Fibroblast of peridontal ligament (primary cell): ENCODE results near the gene GP2.

ENCODE experiments used
- DNase-seq: peaks from one replicate; pipeline ENCODE4 v3.0.0-alpha.2; 2010; ENCODE audit errors: extremely low read depth

The GP2 gene

DNA sequence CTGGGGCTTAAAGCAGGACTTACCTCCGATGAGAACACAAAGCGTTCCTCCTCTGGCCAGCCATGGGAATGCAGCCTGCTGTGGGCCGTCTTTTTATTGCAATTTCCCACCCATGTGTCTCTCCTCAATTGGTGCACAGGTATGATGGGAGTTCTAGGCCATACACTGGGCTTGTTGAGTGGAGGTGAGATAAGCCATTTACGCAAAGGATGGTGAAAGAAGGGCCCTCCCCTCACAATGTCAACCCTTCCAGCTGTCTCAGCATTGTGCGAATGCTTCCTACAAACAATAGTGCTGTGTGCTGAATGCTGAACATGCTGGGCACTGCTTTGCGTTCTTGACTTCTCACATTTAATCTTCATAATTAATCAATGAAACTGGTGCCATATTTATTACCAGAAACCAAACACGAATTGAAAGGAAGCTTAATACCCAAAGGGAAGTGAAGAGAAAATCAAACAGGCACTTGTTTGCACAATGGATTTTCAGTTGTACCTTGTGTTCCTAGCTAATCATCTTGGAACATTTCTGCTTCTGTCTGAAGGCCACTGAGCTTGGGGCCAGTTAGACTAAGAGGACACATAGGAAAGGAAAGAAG lies at the start of gene GP2:
Gene GP2, minus strand, starts transcription at position 70 of the 598 bp plus-strand sequence. CDS start 1,082 bp downstream, outside the sequence.
- DNase-seq = no peak

DNA sequence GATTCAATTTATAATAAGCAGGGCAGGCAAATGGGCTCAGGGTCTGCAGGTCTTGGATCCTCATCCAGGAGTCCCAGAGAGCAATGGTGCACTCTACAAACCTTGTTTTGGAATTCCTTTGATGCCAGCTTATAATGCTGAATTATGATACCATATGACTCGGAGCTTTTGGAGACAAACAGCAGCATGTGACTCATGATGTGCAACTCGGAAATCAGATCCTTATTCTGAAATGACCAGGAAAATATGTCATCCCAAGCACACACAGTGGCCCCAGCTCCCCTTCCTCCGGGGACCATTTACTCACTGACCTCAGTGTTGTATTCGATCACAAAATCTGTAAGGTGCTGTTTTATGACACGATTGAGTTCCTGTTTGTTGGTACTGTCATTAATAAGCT lies 45.4 kb upstream of the GP2 start:
- DNase-seq = no peak

DNA sequence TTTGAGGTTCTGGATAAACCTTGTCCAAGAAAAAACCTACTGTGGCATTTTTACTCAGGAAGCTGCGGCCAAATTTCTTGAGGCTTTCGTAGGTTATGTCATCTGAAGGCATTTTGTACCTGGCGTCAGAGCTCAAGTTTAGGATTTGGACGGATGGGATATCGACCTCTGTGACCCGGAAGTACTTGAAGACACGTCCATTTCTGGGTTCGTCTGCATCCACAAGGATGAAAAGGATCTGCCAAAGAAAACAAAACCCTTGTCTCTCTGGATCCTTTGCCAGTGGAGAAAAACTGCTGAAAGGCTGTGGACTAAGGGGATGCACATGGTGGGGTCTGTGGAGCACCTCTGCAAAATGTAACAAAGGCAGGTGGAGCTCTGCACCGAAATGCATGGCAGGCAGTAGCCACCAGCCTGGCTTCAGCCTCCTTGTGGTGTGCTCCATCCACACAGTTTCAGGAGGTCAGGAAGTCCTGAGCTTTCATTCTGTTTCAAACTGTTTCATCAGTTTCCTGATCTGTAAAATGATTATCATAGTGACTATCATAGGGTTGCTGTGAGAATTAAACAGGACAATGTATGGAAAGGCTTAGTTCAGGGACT lies 42.2 kb upstream of the GP2 start:
- no peak for DNase-seq

DNA sequence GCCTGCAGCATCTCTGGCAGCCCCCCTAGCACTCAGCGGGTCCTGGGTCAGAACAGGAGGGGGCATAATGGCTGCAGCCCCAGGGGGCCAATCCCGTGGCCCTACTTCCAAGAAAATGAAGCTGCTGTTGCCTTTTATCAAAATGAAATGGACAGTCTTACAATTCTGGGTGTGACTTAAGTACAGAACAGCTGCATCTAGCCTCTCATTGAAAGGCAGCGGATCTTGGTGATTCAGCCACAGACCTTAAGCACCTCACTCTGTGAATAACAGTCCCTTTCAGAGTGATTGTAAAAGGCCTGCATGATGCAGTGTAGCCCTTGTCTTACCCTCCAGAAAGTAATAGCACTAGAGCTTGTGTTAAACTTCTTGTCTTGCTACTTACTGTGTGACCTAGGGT lies 36.7 kb upstream of the GP2 start:
- DNase-seq = no peak

DNA sequence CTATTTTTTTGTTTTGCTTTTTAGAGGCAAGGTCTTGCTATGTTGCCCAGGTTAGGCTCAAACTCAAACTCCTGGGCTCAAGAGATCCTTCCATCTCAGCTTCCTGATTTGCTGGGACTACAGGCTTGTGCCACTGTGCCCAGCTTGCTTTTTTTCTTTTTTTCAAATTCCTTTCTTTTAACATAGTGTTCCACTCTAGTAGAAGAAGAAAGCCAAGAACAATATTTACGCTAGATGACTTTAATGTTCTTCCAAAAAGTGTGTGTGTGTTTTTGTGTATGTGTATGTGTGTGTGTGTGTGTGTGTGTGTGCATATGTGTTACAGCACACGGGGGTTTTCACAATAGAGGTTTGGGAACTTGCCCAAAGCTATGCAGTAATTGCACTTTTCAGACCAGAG lies 35.9 kb upstream of the GP2 start:
- no peak for DNase-seq

DNA sequence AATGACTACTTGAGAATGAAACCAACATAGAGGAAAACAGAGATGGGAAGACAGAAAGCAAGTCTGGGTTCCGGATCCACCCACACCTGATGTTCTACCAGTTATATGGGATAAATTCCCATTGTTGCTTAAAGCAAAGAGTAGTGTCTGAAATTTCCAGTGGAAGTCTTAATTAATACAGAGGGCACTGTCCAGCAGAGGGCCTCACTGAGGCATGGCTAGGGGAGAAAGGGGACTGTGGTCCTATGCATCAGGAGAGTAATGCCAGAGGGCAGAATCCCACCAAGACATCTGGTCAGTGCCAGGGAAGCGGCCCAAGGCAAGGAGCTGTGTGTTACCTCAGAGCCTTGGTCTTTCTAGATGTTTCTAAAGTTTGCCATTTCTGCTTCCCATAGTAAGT lies 32.7 kb upstream of the GP2 start:
- no peak for DNase-seq

DNA sequence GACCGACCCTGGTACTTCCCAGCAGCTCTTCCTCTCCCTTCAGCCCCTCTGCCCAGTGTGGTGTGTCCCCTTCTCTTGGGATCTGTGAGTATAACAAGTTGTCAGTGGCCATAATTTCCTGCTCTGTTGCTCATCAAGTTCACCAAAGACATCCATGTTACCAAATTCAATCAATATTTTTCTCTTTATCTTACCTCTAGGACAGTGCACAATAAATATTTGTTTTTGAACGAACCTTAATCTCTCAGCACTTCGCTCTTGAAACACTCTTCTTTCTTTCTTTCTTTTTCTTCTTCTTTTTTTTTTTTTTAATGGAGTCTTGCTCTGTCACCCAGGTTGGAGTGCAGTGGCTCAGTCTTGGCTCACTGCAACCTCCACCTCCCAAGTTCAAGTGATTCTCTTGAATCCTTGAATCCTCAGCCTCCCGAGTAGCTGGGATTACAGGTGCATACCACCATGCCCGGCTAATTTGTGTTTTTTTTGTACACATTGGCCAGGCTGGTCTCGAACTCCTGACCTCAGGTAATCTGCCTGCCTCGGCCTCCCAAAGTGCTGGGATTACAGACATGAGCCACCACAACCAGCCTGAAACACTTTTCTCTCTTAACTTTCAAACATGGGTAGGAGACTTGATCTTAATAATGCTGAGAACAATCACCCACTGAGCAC lies 27.9 kb upstream of the GP2 start:
- DNase-seq = no peak

DNA sequence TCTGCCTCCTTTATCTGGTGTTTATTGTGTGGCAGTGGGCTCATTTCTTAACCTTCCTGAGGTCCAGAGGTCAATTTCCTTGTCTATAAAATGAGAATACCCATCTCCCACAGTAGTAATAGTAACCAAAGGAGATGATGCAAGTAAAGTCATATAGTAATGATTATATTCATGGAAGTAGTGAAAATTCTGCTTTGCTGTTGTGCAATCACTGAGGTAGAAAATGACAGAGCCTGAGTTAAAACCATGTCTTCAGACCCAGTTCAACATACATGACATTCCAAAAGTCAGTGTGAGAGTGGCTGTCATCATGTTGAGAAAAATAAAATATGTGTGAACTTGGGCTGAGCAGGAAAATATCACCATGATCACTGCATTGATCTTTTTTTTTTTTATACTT lies 26.1 kb upstream of the GP2 start:
- DNase-seq = no peak

DNA sequence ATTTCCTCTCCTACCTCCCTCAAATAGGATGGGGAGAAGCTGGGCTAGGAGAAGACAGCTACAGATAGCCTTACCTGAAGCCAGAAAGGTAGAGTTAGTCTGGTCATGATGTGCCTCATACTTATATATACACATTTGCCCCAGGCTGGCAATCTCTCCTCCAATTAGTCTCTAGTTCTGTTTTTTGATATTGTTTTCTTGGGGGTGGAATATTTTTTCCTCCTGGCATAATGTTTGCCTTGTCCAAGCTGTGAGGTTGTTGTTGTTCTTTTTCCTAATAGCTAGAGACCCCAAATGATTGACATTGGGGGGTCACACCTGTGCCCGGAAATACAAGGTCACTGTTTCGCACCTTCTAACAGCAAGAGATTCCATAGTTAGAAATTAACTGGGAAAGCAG lies 25.3 kb upstream of the GP2 start, which contains the start of gene UMOD:
Gene UMOD, minus strand, starts transcription at position 101 of the 400 bp plus-strand sequence. CDS start 1,978 bp downstream, outside the sequence.
- DNase-seq = no peak

DNA sequence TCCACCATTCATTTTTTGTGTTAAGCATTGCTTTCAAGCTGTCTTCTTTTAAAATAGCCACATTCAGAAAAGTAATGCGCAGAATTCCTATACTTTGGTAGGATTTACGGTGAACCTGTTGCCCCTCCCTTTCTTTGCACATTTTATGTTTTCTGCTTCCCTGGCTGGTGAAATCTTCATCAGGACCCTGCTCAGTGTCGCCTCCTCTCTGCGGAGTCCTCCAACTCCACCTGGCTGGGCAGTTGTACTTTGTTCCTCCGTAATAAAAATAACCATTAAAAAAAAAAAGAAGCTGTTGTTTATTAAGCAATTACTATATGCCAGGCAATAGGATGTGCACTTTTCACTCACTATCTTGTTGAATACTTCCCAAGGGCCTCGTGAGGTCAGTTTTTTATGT lies 22.3 kb upstream of the GP2 start:
- no peak for DNase-seq

DNA sequence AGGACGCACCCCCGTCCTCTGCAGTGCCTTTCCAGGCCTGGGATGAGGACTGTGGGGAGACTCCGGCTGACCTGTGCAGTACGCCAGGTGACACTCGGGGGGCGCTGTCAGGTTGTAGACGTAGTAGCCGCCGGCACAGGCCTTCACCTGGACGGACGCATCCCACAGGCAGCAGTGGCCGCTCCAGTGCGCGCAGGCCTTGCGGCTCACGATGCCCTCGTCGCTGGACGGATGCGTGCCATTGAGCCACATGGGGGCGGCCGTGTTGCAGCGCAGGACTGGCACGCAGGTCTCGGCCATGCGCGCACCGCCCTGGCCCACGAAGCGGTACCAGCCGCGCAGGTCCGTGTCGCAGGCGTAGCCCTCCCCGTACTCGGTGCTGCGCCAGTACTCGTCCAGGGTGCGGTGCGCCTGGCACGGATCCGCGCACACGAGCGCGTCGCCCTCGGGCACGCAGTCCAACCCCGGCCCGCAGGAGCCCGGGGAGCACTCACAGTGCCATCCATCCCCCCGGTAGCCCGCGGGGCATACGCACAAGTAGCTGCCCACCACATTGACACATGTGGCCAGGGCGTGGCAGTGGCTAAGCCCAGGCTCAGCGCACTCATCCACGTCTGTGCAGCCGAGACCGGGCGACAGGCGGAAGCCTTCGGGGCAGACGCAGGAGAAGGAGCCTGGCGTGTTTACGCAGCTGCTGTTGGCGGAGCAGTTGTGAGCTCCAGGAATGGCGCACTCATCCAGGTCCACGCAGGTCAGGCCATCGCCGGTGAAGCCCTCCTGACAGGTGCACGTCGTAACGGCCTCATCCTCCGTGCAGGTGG lies 21.3 kb upstream of the GP2 start:
- DNase-seq = no peak

DNA sequence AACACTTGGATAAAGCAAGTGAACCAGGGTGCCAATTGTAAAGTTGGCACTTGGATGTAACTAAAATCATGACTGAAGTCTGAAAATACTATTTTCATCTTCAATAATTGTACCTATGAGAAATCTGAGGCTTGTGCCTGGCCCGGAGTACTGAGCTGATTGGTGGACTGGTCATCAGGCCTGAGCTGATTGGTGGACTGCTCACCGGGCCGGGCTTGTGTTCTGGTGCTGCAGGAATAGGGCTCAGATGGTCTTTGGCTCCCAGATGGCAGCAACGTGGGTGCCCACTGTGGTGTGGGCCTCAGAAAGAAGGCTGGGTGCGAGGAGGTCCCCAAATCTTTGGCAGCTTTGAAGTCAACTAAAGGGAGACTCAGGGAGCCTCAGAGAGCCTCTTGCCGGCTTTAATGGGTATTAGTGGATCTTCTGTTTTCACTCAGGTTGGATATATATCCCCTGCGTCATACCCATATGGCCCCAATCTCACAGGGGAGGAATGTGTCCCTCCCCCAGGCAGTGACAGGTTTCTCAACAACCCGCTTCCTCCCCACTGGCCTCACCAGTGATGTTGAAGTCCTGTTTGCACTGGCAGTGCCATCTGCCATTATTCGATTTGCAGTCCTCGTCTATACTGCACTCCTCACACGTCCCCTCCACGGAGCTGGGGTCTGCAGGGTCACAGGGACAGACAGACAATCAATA lies 20.5 kb upstream of the GP2 start:
- DNase-seq = no peak

DNA sequence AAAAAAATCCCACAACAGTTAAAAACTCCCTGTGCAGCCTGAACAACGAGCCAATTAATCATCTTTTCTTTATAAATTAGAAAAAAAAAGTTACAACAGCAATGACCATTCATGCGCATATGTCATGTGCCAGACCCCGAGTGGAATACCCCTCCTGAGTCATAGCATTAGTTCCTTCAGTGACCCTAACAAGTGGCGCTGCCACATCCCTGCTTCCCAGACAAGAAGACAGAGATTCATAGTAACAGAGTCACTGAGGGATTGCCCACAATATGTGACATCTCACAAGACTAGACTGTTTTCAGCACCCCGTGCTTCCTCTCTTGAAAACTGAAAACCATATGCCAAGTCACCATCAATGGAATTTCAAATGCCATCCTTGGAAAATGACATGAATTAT lies 17.3 kb upstream of the GP2 start:
- no peak for DNase-seq

DNA sequence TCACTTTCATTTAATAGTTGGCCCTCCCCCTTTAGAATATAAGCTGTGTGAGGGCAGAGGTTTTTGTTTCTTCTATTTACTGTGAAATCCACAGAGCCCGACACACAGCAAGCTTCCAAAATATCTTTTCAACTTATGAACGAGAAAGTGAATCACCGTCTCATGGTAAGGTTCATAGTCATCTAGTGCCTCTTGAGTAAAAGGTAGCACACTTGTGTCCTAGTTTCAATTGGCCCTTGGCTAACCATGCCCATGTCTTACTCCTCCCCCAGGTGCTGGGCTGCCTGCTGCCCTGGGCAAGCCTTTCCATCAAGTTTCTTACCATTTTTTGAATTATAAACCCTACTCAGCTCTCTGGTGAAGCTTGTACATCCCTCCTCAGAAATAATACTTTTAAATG lies 12.4 kb upstream of the GP2 start:
- DNase-seq = no peak

DNA sequence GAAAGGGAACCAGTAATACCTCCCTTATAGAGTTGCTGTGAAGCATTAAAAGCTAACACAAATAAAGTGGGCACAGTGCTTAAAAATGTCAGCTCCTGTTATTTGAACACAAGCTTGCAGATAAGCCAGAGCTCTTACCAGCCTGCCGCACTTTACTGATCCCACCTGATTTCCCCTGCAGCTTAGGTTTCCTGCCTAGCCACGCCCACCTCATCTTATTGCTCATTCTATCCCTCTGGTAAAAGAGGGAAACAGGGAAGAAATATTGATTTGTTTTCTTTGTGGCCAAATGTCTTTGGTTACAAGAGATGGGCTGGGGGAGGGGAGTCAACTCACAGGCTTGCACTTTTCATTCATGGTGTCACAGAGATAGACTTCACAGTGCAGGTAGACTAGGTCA lies 9.6 kb upstream of the GP2 start:
- DNase-seq = no peak

DNA sequence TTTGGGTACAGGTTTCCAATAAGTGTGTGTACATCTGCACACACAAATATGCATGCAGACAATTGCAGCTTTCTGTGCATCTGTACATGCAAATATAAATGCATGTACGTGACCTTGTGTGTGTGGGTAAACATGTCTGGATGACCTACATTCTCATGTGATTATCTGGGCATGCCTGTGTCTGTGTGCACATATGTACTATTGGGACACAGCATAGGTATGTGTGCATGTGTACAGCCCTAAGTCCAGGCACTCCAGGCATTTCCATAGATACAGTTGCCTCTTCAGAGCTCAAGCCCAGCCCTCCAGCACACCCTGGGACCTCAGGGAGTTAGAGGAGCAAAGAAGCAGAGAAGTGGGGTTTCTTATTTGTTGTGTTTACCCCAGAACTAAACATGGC lies 7.1 kb upstream of the GP2 start:
- no peak for DNase-seq

DNA sequence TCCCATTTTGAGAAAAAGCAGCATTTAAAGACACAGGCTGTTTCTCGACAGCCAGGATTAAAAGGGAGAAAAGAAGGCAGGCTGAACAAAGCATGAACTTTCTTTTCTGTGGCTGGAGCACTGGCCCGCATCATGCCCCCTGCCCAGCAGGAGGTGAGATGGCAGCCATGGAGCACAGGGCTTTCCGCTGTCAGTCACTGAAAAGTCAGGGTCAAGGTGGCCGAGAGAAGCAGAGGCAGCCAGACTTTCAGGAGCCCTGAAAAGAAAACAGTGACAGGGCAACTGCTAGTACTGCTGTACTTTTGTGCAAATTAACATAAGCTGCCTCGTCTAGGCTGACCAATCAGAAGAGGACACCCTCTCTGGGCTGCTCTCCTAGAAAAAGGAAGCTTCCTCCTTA lies 5.8 kb upstream of the GP2 start:
- DNase-seq = no peak

DNA sequence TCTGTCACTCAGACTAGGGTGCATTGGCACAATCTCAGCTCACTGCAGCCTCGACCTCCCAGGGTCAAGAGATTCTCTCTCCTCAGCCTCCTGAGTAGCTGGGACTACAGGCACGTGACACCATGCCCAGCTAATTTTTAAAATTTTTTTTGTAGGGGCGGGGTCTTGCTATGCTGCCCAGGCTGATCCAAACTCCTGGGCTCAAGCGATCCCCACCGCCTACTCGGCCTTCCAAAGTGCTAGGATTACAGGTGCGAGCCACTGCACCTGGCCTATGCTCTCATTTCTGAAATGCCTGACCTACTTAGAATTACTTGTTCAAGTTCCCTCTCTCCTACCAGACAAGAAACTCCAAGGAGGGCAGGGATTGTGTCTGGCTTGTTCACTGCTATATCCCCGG lies 5.1 kb upstream of the GP2 start:
- no peak for DNase-seq

DNA sequence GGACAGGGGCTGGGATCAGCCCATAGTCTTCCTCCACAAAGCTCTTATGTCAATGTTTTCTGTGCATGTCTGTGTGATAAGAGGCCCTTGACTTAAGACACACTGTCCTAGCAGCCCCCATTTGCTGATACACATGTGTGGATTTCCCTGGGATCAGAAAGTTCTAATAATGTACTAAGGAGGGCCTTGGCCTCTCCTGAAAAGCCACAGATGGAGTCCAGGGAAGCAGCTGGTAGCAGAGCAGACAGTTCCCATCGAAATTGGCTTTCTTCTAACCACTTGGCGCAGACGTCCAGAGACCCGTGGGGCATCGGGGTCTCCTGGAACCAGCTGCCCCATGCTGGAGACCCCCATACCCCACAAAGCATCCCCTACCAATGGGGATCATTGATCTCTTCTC lies 4.3 kb upstream of the GP2 start:
- DNase-seq = no peak

DNA sequence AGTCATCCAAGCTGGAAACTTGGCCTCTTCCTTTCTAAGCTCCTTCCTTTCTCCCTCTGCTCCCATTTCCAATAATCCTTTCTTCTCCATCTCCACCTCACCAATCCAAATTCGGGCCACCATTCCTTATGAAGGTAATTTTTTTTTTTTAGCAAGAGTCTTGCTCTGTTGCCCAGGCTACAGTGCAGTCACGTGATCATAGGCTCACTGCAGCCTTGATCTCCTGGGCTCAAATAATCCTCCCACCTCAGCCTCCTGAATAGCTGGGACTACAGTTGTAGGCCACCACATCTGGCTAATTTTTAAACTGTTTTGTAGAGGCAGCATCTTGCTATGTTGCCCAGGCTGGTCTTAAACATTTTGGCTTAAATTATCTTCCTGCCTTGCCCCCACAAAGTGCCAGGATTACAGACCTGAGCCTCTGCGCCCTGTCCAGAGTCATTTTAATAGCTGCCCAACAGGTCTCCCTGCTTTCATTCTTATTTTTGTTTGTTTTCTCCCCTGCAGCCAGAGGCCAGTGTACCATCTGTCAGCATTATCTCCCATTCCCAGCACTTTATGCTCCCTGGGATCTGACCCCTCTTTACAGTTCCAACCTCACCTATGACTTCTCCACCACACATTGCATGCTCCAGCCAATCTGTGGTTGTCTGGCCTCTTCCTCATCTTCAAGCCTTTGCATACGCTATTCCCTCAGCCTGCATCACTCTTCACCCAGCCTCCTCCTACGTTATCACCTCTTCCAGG lies 2.3 kb upstream of the GP2 start:
- DNase-seq = no peak

DNA sequence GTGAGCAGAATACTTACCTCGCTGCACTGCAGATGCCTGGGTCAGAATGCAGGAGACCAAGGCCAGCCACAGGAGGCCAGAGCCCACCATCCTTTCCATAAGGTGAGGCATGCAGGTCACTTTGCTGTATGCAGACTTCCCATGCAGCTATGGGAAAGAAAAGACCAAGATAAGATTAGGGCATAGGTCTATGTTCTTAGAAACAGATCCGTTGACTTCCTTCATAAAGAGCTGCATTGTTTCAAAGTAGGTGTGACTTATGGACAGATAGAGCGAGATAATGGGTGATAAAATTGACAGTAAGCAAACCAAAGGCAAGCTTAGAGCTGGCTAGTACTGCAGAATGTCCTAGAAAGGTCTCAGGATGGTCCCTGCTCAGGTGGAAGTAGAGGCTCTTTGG lies 992 bp downstream of the GP2 start:
- no peak for DNase-seq
